H1 (cell line): Measurements from ENCODE around the gene FOXK1. TPM values are rescaled to one million over a fixed set of nuclear protein-coding genes. Genes with fewer than 3 reads are reported as not detected.

Source experiments
- CHD7 ChIP-seq: fragments of 300-600 bp; sonication (generic); IDR thresholded peaks from 2 replicates; pipeline ENCODE4 v1.7.1; 2012; ENCODE audit warnings: low read length, moderate library complexity, mild to moderate bottlenecking, inconsistent platforms; ENCODE audit not compliant: insufficient replicate concordance
- JUND ChIP-seq: IDR thresholded peaks from 2 replicates; pipeline ENCODE4 v1.6.1; 2011; ENCODE audit warnings: mild to moderate bottlenecking, improper control_type of control experiment, low read length
- SIN3A ChIP-seq, 2 experiments: IDR thresholded peaks in 1 of 2; conservative IDR thresholded peaks in 1 of 2; 2 replicates each; pipeline ENCODE4 v1.6.1; 2011 to 2012; ENCODE audit warnings: low read length in 2 of 2, improper control_type of control experiment in 1 of 2, low read depth in 1 of 2, mild to moderate bottlenecking in 1 of 2
- SIRT6 ChIP-seq: IDR thresholded peaks from one replicate; pipeline ENCODE4 v1.7.1; 2012; ENCODE audit warnings: low read length, inconsistent platforms
- polyA plus RNA-seq, 7 experiments: library from polyadenylated mRNA; depleted of rRNA in 3 of 7; stranded (reverse) in 5 of 7; unstranded in 2 of 7; fragments of >200 nt in 5 of 7; fragments of 200-250 nt in 2 of 7; gene quantifications; 1 replicate in 5 of 7; 2 replicates in 1 of 7; 4 replicates in 1 of 7; pipeline versions ENCODE4 v1.2.1 to v1.2.3, GENCODE V29; 2011 to 2013; ENCODE audit warnings: missing spikeins in 2 of 7, mixed read lengths in 2 of 7
- total RNA-seq: library from RNA; stranded (reverse); fragmentation: NEBNext Ultra II Directional; extraction: Animal tissue kit (Norgen Biotek cat#: 25700); gene quantifications from 2 replicates; pipeline ENCODE4 v1.2.1, GENCODE V29; 2021
- TF ChIP-seq, protein P1 (sequence below): IDR thresholded peaks from 2 replicates; pipeline ENCODE4 v1.6.1; 2012; ENCODE audit warnings: inconsistent platforms

Gene FOXK1
- total and polyA plus RNA-seq, 2 of the 8 experiments (the other 6 are each of a cell fraction or from before 2014, with no cell fraction given): 2.0 to 8.5 TPM

GRCh38 chr7:4803397-4804241 is 121.5 kb downstream of the FOXK1 start (continued):
- TF ChIP-seq CHD7: no peak
- TF ChIP-seq SIRT6: no peak
- TF ChIP-seq JUND: no peak
- TF ChIP-seq, protein P1, sequence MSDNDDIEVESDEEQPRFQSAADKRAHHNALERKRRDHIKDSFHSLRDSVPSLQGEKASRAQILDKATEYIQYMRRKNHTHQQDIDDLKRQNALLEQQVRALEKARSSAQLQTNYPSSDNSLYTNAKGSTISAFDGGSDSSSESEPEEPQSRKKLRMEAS: no peak
- TF ChIP-seq SIN3A (conservative IDR thresholded peaks at IDR 0.05 in 1 of 2, IDR thresholded peaks at IDR 0.05 in 1 of 2; ENCODE audit: low read depth in 1 of 2, low read length in 2 of 2): no peak
